CD4-positive, alpha-beta T cell treated with Interleukin-17A for 1 hour (primary cell): Measurements from ENCODE around the gene KCNMB4.

Source experiments
- DNase-seq: peaks from one replicate; pipeline ENCODE4 v3.0.0-alpha.2; 2020

Gene KCNMB4, protein sequence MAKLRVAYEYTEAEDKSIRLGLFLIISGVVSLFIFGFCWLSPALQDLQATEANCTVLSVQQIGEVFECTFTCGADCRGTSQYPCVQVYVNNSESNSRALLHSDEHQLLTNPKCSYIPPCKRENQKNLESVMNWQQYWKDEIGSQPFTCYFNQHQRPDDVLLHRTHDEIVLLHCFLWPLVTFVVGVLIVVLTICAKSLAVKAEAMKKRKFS

DNA sequence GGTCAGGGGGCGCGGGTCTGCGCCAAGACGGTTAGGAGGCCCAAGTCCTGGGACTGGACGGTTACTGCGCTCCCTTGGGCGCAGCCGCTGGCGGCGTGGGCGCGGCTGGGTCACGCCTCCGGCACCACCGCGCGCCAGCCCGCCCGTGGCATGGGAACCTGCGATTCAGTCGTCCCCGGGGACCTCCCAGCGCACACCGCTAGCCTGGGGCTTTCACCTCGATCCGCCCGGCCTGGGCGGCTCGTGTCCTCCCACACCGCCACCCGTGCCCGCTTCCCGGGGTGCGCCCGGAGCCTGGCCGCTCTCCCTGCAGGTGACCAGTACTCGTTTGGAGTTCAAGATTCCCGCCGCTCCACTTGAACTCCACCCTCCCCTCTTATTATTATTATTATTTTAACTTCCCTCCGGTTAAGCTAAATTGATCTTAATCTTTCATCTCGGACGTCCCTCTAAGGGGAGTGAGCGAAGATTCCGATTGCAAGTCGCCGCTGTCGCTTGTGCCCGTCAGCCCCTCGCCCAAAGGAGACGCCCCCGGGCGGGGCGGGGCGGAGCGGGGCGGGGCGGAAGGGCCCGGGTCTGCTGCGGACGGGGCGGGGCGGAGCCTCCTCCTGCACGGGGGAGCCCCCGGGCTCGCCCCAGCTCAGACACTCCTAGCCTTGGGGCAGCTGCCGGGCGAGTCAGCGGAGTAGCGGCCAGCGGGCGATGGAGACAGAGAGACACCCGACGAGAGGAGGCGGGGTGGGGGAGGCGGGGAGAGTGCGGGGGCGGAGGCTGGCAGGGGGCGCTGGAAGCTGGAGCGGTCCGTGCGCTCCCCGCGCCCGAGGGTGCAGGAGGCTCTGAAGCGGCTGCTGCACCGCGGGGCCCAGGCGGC is at the start of gene KCNMB4:
KCNMB4 (plus strand) TSS at position 643 of the 871 bp plus-strand sequence. CDS start 445 bp downstream, outside the sequence.
- peak; percentile 74 for DNase-seq

DNA sequence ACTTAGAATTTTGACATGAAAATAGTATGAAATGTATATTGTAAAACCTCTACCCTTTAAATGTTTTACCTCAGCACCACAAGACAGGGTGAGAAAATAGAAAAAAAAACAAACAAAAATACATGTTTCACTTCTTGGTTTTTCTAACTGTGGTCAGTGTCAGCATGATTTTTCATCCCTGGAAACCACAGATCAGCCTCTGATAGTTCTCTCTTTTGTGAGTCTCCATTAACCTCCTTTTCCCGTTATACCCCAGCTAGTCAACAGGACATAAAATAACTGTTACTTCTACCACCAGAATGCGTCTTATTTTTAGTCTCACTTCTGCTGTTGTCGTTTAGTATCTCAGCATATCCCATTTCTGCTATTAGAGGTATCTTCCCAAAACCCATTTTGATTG is 48.3 kb upstream of the KCNMB4 start:
- DNase-seq, result no peak

DNA sequence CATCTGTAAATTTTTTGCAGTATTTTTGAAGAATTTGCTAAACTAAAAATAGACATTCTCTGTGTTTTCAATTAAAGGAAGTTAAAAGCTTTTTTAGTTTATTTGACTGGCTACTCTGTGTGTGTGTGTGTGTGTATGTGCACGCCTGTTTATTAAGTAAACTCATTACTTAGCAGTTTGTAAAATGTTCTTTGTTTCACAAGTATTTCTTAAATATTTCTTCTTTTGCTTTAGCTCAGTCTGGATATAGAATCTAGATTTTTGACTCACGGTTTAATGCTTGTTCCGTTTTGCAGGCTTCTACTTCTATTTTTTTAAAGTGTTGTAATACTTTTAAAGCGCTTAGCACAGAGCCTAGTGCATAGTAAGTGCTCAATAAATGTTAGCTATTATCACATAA is 46.5 kb upstream of the KCNMB4 start:
- DNase-seq, result no peak

DNA sequence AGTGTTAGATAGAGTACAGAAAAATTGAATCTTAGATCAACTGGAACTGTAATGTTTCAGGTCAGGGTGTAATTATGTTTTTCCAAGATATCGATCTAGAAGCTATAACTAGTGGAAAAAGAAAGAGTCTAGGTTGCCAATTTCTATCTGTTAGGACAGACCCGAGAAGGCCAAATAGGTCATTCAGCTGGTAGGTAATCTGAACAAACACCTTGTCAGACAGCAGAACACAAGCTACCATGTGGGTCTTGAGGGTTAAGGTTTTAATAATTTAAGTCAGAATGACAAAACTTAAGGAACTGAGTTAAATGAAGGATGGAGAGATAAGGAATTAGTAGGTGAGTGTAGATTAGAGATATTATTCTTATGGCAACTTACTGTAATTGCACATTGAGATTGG is 44.9 kb upstream of the KCNMB4 start:
- no peak for DNase-seq

DNA sequence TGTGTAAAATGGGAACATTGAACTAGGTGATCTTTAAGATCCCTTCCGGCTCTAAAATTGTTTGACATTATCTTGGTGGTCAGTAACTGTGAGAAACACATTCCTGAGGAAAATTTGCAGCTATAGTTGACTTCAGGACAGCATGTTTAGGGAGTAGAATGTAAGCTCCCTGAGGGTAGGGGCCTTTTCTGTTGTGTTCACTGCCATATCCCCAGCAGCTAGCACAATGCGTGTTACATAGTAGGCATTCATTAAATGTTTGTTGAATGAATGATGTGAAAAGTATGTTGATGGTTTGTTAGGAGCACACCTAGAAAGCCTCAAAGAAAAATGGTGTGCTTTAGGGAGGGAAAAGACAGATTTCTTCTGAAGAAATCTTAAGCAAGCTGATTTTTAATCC is 38.5 kb upstream of the KCNMB4 start:
- DNase-seq, result no peak

DNA sequence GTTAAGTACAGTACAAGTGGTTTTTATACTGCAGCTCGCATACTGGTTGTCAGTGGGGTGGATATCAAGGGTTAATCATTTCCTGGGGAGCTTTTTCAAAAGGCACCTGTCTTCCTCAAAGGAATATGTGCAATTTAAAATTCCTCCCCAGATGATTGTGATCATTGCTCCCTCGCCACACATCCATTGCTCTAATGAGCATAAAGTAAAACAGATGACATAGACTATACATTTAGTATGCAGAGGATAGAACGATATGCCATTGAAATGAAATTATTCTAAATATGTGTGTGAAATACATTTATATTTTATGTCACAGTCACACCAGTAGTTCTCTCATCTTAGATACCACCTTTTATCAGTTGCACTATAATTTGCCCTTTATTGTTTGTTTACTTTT is 36.4 kb upstream of the KCNMB4 start:
- no peak for DNase-seq

DNA sequence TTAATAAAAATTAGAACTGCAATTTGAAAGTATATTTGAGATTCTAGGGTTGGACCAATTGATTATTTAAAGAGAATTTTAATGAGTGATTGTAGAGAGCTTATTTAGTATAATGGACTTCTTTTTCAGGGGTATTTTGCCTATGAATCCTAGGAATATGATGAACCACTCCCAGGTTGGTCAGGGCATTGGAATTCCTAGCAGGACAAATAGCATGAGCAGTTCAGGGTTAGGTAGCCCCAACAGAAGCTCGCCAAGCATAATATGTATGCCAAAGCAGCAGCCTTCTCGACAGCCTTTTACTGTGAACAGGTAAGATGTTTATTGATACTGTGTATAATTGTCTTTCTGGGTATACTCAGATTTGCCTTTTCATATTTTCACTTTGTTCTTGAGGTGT is 35.9 kb upstream of the KCNMB4 start:
- DNase-seq, result no peak

DNA sequence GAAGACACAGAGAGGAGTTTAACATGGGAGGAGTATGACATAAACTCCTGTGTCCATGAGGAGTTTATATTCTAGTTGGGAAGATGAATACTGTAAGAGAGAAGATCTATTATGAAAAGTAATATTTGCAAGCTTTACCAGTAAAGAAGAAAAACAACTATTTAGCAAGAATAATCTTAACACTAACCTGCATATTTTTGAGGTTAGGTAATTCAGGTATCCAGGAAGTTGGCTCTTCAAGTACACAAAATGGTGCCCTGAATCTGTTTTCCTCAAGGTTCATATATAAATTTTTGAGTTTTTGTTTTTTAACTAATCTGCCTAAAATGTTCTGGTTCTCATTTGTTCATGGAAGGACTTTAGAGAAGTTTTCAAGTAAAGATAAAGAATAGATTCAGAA is 33.9 kb upstream of the KCNMB4 start:
- no peak for DNase-seq

DNA sequence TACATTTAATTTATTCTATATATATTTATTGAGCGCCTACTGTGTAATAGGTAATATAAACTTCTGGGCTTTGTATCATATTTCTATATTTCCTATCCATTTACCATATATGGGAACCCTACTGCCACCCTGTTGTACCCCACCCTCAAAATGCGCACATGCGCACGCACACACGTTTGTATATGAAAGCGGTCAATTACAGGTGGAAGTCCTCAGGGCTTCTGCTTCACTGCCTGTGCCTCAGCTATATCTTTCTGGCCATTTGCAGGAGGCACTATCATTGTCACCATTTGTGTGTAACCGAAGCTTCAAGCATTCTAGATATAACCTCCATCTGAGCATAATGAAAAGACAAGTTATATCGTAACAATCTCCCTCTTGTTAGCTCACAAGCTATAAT is 31.3 kb upstream of the KCNMB4 start:
- DNase-seq, result no peak

DNA sequence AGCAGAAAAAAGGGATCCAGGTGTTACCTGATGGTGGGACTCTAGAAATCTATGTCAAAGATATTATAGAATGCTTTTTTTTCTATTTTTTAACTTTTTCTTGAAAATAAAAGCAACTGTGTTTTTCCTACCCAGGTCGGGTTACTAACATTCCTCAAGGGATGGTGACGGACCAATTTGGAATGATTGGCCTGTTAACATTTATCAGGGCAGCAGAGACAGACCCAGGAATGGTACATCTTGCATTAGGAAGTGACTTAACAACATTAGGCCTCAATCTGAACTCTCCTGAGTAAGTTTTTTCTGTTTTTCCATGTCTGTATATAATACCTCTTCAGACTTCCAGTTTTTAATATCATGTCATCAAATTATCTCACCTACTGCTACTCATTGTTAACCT is 27.6 kb upstream of the KCNMB4 start:
- DNase-seq, result no peak

DNA sequence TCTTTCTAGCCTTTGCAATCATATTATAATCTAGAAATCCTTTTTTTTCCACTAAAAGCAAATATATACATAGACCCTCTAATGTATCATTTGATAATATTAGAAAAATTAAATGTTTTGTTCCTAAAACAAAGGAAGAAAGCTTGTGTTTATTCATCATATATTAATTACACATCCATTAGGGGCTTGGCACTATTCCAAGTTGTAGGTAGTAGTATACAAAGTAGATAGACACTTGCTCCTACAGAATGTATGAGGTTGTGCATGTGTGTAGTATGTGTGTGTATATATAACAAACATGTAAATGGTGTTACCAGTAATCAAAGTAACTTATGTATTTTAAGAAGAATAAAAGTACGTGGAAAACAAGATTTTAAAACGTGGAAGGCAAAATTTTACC is 15.0 kb upstream of the KCNMB4 start:
- no peak for DNase-seq

DNA sequence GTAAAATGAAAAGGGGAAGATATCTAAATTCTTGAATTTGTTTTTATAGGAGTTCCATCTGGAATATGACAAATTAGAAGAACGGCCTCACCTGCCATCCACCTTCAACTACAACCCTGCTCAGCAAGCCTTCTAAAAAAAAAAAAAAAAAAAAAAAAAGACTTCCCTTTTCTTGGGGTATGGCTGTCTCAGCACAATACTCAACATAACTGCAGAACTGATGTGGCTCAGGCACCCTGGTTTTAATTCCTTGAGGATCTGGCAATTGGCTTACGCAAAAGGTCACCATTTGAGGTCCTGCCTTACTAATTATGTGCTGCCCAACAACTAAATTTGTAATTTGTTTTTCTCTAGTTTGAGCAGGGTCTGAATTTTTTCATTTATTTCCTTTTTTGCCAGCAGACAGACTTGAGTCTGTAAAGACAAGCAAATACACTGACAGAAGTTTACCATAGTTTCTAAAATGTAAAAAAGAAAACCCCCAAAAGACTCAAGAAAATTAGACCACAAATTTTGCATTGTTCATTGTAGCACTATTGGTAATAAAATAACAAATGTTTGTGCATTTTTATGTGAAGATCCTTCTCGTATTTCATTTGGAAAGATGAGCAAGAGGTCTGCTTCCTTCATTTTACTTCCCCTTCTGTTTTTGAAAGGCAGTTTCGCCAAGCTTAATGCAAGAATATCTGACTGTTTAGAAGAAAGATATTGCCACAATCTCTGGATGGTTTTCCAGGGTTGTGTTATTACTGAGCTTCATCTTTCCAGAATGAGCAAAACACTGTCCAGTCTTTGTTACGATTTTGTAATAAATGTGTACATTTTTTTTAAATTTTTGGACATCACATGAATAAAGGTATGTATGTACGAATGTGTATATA is 12.1 kb upstream of the KCNMB4 start:
- no peak for DNase-seq

DNA sequence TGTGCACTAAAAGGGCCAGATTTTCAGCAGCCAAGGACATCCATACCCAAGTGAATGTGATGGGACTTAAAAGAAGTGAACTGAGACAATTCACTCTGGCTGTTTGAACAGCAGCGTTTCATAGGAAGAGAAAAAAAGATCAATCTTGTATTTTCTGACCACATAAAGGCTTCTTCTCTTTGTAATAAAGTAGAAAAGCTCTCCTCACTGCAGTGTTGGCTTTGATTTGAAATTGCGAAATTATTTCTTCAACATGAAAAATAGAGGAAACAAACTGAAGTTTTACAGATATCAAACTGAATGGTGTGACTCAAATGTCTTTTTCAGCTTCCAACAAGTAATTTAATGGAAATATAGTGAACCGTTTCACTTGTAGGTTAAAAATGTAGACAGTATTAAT is 11.3 kb upstream of the KCNMB4 start:
- DNase-seq, result no peak

DNA sequence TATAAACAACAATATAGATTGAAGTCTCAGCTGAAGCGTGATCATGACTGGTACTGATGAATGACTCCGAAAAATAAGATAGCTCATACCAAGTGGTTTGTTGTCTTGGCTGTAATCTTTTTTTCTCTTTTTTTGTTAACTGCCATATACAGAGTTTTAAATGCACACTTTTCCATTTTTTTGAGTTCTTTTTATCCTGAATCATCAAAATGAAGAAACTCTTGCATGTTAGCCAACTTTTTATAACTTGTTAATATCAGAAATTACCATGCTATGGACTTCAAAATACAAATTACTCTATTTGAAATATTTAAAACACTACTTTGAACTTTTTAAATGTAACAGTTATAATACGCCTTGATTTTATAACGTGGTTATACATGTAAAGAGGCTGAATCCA is 10.1 kb upstream of the KCNMB4 start:
- no peak for DNase-seq

DNA sequence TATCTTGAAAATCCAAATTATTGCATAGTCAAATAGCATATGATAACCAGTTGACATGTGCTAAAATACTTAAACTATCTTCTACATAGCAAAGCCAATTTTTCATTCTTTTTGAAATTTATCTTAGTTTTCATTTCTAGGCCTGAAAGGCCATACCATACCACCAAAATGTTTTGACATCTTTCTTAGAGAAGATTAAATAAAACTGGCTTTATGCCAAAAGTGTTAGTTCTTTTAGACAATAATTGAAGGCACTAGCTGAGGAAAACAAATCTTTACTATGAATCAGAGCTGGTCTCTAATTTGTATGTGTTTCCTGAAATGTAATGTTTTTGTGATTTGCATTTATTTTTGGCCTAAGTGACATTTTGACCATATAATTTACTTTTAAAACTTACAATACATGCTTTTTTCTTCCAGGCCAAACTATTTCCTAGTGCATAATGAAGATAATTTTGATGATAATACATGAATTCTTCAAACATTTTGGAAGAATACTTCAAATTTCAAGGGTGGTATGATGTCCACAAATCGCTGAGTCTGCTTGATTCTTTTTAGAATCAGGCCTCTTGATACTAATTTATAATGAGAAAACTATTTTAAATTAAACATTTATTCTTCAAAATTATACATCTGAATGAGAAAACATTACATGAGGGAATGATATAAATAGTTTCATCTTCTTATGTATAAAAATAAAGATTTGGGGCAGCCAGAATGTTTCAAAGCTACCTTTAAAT is 6.5 kb upstream of the KCNMB4 start:
- no peak for DNase-seq

DNA sequence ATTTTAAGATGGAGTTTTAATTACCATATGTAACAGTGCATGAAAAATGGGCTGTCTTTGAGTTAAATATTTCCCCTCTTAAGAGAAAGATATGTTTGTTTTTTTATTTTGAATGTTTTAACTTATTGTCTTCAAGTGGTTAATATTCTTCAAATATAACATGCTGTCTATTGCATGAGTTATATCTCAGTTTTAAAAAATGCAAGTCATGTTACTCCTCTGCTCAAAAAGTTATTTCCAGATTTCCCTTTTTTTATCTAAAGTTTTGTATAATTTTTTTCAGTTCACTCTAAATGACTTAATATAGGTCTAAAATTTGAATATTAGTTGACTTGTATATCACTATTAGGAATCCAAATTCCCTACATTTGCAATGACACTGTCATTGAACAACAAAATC is 5.9 kb upstream of the KCNMB4 start:
- DNase-seq, result no peak

DNA sequence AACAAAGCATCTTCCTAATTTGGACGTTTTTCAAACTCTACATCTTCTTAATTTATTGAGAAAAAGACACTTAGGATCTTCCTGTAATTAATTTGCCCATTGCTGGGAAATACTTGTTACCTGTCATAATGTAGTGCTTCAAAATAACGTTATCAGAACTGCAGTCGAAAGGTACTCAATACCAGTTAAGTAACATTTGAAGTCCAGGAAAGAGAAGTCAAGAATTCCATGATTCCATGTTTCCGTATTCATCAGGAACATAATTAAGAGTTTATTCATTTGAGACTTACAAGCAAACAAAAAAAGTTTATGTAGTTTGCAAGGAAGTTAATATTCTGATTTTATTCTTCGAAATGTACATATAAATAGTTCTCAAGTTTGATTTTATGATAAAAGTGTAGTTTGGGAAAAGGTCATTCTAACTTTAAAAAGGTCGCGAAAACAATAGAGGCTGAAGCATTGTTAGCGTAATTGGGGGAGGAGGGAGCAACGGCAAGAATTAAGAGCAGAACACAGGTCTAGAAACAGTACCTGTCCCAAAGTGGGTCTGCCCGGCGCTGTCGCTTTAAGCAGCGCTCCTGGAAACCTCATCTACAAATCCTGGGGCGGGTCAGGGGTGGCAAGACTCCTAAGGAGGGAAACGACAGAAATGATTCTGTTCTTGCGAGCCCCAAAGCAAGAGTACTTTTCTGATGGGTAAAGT is 1.2 kb upstream of the KCNMB4 start:
- no peak for DNase-seq

DNA sequence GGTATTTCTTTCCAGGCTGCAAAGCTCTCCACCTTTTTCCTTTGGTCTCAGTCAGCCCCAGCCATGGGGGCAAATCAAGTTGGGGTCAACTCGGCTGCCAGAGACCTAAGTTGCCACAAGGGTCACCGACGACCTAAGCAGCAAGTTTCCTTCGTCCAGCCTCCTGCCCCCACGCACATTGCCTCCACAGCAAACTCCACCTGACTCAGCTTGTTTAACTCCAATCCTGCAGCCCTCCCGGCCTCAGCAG is 767 bp upstream of the KCNMB4 start:
- peak; percentile 4 for DNase-seq

DNA sequence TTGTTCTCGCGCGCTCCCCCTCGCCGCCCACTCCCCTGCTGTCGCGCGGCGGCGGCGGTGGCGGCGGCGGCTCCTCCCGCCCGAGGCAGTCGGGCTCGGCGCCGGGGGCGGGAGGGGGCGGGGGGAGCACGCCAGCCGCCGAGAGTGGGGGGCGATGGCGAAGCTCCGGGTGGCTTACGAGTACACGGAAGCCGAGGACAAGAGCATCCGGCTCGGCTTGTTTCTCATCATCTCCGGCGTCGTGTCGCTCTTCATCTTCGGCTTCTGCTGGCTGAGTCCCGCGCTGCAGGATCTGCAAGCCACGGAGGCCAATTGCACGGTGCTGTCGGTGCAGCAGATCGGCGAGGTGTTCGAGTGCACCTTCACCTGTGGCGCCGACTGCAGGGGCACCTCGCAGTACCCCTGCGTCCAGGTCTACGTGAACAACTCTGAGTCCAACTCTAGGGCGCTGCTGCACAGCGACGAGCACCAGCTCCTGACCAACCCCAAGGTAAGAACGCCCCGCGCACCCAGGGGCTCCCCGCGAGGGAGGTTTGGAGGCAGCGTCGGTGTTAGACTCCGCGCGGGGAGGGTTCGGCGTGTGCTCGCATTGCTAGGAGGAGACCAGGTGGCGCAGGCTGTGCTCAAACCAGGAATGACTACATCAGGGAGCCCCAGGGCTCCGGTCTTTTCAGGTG is 629 bp downstream of the KCNMB4 start:
- peak; percentile 62 for DNase-seq

DNA sequence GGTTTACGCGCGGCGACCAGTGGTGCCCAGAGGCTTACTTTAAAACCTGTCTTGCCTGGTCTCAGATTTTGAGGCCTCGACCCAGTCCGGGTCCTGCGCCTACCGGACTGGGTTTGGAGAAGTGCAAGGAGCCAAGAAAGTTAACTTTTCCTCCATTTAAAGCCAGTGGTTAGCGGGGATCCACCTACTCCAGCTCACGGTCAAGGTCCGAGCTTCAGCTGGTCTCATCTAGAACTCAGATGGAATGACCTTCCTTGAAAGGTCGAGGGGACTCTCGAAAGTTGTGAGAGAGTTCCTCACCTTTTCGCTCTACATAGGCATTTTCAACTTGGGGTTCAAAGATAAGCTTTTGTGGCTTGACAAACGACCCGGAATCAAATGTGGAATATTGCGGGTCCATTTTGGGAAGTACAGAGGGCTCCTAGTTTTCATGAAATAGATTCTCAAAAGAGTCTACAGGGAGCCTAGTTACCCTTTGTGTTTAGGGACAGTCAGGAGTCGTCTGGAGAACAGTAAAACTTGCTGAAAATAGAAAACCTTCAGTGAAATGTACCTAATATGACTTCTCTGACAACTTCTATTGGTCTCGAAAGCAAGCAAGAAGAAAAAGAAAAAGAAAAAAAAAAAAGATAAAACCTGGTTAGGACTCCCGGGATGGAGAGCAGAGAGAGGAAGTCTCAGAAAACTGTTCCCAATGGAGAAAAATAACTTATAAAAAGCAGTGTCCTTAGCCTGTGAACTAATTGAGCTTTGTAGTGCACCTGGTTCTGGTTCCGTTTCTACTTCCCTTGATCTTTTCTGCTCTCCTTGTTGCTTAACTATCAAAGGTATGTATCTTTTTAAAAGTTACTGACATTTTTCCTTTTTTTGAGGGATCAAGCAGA is 1.4 kb downstream of the KCNMB4 start:
- no peak for DNase-seq

DNA sequence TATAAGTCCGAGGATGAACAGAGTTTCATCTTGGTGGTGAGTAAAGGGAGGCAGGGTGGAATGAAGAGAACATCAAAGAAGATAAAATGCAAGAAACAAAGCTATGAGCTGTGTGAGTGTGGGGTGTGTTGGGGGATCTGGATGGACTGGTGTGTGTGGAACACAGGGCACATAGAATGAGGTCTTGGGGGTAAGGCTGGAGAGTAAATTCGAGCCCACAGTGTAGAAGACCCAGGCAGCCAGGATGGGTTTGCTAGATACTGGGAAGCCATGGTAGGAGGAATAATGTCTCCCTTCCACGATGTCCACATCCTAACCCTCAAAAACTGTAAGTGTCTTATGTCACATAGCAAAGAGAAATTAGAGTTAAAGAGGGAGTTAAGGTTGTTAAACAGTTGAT is 6.8 kb downstream of the KCNMB4 start:
- no peak for DNase-seq
